Mononuclear cell (primary cell): ENCODE results near the gene MYOCD. TPM values are rescaled to one million over a fixed set of nuclear protein-coding genes. Genes with fewer than 3 reads are reported as not detected.

Experiments
- H3K27me3 ChIP-seq: 2 replicates; pipeline ENCODE4 v1.6.0; 2011; ENCODE audit warnings: low read length, control low read depth; ENCODE audit not compliant: insufficient read depth
- H3K4me1 ChIP-seq: 2 replicates; pipeline ENCODE4 v1.5.1; 2011; ENCODE audit warnings: mild to moderate bottlenecking, low read length, control low read depth; ENCODE audit not compliant: insufficient read depth
- H3K4me3 ChIP-seq: 2 replicates; pipeline ENCODE4 v1.5.1; 2011; ENCODE audit warnings: mild to moderate bottlenecking, low read length, moderate library complexity
- H3K9me3 ChIP-seq: 2 replicates; pipeline ENCODE4 v1.5.1; 2011; ENCODE audit warnings: low read depth, mild to moderate bottlenecking, control low read depth, low read length
- total RNA-seq: library from RNA; depleted of rRNA; stranded (reverse); fragments of >200 nt; gene quantifications from one replicate; pipeline ENCODE4 v1.2.3, GENCODE V29; 2012

MYOCD gene
- total RNA-seq, 1 donor, result not detected

- H3K9me3 ChIP-seq, result no peaks in the 10 kb centered on the region
- H3K4me3 ChIP-seq, result no peak overlapping the region
- H3K4me1 ChIP-seq, result no peaks in the 10 kb centered on the region
- H3K27me3 ChIP-seq, result peaks cover 31% of the 10 kb centered on the region
Measured at GRCh38 chr17:12790249-12791106, 124.8 kb downstream of the MYOCD start.

GRCh38 chr17:12794919-12795532 lies 129.3 kb downstream of the MYOCD start:
- no peak overlapping the region for H3K4me3 ChIP-seq
- peaks cover 18% of the 10 kb centered on the region for H3K27me3 ChIP-seq
- H3K9me3 ChIP-seq, result no peaks in the 10 kb centered on the region
- H3K4me1 ChIP-seq, result no peaks in the 10 kb centered on the region

GRCh38 chr17:12800855-12801365 lies 135.2 kb downstream of the MYOCD start:
- Histone ChIP-seq H3K27me3 (no peaks in the 10 kb centered on the region), H3K4me3 (no peak overlapping the region), H3K4me1 (no peaks in the 10 kb centered on the region)

GRCh38 chr17:12806630-12807029 lies 140.9 kb downstream of the MYOCD start:
- H3K9me3 ChIP-seq, result no peaks in the 10 kb centered on the region

More at GRCh38 chr17:12800855-12801365, 135.2 kb downstream of the MYOCD start:
- H3K9me3 ChIP-seq, result no peaks in the 10 kb centered on the region

GRCh38 chr17:12808723-12809122 lies 143.0 kb downstream of the MYOCD start:
- Histone ChIP-seq H3K27me3 (no peaks in the 10 kb centered on the region), H3K4me1 (no peaks in the 10 kb centered on the region), H3K9me3 (no peaks in the 10 kb centered on the region), H3K4me3 (no peak overlapping the region)

More at GRCh38 chr17:12806630-12807029, 140.9 kb downstream of the MYOCD start:
- Histone ChIP-seq H3K4me3 (no peak overlapping the region), H3K27me3 (no peaks in the 10 kb centered on the region), H3K4me1 (no peaks in the 10 kb centered on the region)

- Histone ChIP-seq H3K4me1 (no peaks in the 10 kb centered on the region), H3K4me3 (no peak overlapping the region), H3K27me3 (no peaks in the 10 kb centered on the region), H3K9me3 (no peaks in the 10 kb centered on the region)
Measured at GRCh38 chr17:12812877-12813276, 147.2 kb downstream of the MYOCD start.

- Histone ChIP-seq H3K27me3 (no peaks in the 10 kb centered on the region), H3K4me3 (no peak overlapping the region), H3K9me3 (no peaks in the 10 kb centered on the region), H3K4me1 (no peaks in the 10 kb centered on the region)
Measured at GRCh38 chr17:12813664-12814063, 148.0 kb downstream of the MYOCD start.

GRCh38 chr17:12814718-12815117 lies 149.0 kb downstream of the MYOCD start:
- Histone ChIP-seq H3K9me3 (no peaks in the 10 kb centered on the region), H3K4me3 (no peak overlapping the region), H3K4me1 (no peaks in the 10 kb centered on the region), H3K27me3 (no peaks in the 10 kb centered on the region)

- Histone ChIP-seq H3K4me1 (no peaks in the 10 kb centered on the region), H3K9me3 (no peaks in the 10 kb centered on the region), H3K27me3 (no peaks in the 10 kb centered on the region), H3K4me3 (no peak overlapping the region)
Measured at GRCh38 chr17:12815642-12816141, 150.0 kb downstream of the MYOCD start.

Other genes starting within 250 kb of the MYOCD start
- not detected for gene ARHGAP44, start 123.6 kb downstream of the MYOCD start, total RNA-seq